D721Med (cell line): Measurements from ENCODE around the gene SNRK.

Experiments used
- DNase-seq: peaks from one replicate; pipeline ENCODE4 v3.0.0; 2011; ENCODE audit warnings: low spot score; ENCODE audit not compliant: insufficient read length
- FAIRE-seq: peaks from 2 replicates; lab custom pipeline; 2011; peaks lifted over from hg19 to GRCh38; lab: Jason Lieb, UNC
- TF ChIP-seq, protein P1 (sequence below): IDR thresholded peaks from 2 replicates; pipeline ENCODE4 v1.5.1; 2012; ENCODE audit warnings: mild to moderate bottlenecking, control low read depth; ENCODE audit not compliant: insufficient read depth; ENCODE audit errors: missing control alignments

The SNRK gene

DNA sequence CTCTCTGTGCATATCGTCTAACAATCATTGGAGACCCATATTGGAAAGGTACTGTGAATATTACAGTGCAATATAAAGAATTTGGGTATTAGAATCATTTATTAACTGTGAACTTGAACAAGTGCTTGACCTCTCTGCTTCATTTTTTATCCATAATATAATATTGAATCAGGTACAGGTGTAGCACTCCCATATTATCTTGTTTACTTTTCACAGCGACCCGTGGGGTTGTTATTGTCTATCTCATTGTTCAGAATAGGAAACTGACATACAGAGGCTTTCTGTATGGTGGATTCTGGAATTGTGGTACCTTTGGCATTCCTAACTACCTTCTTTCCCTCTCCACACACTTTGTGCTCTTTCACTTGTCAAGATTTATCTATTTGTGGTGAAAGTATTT lies 17.8 kb downstream of the SNRK start:
- FAIRE-seq (no peak), DNase-seq (no peak)
- TF ChIP-seq, protein P1, sequence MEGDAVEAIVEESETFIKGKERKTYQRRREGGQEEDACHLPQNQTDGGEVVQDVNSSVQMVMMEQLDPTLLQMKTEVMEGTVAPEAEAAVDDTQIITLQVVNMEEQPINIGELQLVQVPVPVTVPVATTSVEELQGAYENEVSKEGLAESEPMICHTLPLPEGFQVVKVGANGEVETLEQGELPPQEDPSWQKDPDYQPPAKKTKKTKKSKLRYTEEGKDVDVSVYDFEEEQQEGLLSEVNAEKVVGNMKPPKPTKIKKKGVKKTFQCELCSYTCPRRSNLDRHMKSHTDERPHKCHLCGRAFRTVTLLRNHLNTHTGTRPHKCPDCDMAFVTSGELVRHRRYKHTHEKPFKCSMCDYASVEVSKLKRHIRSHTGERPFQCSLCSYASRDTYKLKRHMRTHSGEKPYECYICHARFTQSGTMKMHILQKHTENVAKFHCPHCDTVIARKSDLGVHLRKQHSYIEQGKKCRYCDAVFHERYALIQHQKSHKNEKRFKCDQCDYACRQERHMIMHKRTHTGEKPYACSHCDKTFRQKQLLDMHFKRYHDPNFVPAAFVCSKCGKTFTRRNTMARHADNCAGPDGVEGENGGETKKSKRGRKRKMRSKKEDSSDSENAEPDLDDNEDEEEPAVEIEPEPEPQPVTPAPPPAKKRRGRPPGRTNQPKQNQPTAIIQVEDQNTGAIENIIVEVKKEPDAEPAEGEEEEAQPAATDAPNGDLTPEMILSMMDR, result no peak

DNA sequence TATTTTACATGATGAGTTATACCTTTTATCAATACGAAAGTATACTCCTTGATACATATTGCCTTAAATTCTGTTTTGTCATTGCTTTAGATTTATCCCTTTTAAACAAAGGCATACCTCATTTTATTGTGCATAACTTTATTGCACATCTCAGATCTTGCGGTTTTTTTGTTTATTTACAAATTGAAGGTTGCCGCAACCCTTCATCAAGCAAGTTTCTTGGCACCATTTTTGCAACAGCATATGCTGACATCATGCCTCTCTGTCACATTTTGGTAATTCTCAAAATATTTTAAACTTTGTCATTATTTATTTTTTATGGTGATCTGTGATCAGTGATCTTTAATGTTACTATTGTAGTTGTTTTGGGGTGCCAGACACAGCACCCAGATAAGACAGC lies 20.9 kb downstream of the SNRK start:
- no peak for DNase-seq
- TF ChIP-seq, protein P1, result no peak
- FAIRE-seq, result no peak

DNA sequence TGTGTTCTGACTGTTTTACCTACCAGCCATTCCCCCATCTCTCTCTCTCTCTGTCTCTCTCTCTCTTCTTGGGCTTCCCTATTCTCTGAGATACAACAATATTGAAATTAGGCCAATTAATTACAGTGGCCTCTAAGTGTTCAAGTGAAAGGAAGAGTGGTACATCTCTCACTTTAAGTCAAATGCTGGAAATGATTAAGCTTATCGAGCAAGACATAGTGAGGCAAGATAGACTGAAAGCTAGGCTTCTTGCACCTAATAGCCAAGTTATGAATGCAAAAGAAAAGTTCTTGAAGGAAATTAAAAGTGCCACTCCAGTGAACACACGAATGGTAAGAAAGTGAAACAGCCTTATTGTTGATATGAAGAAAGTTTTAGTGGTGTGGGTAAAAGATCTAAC lies 21.3 kb downstream of the SNRK start:
- FAIRE-seq, result no peak
- no peak for DNase-seq
- TF ChIP-seq, protein P1, result no peak

DNA sequence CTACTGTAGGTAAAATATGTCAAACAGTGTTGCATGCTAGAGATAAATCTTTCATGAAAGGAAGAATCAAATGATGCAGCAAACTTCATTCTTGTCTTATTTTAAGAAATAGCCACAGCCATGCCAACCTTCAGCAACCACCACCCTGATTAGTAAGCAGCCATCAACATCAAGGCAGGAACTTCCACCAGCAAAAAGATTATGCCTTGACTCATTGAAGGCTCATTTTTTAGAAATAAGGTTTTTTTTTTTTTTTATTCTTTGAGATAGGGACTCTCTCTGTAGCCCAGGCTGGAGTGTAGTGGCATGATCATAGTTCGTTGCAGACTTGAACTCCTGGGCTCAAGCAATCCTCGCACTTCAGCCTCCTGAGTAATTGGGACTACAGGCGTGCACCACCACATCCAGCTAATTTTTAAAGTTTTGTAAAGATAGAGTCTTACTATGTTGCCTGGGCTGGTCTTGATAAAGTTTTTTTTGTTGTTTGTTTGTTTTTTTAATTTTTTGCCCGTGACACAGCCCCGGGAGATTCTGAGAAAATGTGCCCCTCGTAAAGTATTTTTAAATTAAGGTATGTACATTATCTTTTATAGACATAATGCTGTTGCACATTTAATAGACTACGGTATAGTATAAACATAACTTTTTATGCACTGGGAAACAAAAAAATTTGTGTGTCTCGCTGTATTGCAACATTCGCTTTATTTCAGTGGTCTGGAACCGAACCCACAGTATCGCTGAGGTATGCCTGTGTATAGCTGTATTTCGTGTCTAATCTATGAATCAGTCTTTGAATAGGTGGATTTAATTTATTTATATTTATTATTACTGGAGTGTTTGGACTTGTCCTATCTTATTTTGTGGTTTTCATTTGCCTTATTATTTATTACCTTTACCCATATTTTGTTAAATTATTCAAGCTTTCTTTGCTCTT lies 23.3 kb downstream of the SNRK start:
- no peak for DNase-seq
- FAIRE-seq, result no peak
- TF ChIP-seq, protein P1, result no peak

DNA sequence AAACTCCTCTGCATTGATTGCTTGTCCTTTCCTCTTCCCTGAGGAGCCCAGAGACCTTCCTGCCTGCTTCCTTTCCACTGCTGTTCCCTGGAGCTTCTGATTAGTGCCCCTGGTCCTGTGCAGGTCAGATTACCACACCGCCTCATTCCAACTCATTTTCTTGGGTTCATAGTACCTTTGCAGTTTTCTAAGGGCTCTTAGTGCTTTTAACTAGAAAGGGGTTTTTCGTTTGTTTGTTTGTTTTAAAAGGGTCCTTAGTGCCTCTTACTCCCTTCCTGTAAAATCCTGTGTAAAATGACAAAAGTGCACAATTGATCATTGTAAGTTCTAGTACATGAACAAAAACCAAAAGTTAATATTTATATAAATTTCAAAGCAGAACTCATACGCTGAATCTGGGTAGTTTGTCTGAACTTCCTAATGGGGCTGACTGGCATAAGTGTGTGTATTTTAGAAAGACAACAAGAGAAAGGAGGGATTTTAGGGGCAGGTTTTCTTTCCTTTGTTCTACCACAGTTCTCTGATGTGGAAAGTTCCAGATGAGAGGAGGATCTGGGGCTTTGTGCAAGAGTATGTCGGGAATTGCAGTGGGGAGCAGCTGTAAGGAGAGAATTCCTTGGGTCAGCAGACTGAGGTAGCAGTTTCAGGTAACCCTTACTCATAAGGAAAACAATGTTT lies 30.6 kb downstream of the SNRK start:
- TF ChIP-seq, protein P1, result no peak
- DNase-seq (no peak), FAIRE-seq (no peak)

DNA sequence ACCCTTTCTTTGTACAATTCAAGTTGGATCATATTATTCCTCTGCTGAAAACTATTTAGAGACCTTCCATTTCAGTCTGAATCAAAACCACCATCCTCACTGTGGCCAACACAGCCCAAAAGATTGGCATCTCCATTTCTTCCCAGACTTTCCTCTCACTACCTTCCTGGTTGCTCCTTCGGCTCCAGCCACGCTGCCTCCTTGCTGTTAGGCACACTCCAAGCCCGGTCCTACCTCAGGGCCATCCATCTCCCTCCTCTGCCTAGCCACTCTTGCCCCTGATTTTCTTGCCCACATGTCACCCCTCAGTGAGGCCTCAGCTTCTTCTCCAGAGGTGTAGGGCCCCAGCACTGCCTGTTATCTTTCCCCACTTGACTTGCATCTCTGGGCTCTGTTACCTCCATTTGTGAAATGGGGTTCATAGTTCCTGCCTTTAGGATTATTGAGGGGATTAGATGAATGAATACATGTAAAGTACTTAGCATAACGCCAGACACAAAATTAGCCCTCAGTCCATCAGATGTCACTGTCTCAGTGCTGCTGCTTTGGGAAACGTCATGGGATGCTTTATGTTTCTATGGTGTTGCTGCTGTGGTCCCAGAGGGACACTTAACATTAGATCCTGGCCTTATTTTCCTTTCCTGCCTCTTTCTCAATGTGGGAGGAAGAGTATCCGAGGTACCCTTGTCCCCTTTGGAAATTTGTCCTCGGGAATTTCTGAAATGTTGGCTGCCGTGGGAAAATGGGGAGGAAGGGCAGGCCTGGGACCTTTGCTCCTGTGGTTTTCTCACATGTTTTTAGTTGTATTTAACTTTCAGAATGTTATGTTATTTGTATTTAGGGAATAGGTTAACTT lies 31.3 kb downstream of the SNRK start:
- TF ChIP-seq, protein P1, result no peak
- FAIRE-seq (no peak), DNase-seq (no peak)
